ENCODE data around the gene WASHC2C.
A peak's percentile ranks its signal among the peaks of the same experiment; 100 is the strongest.
"Not testable (repeated sequence)": the region's sequence is repeated elsewhere in the genome, so short reads cannot be mapped to it uniquely, and the experiment has no call there.

The WASHC2C gene

GRCh38 chr10:45726703-45727420, at the start of gene WASHC2C:
TSS of gene WASHC2C (plus strand) at chr10:45727266. CDS start at chr10:45727318, 52 bp downstream.
- DNase-seq, result peak; percentile 91
- Mint-ChIP-seq H3K27ac (peak within 1 kb of the TSS; percentile 97), H3K4me1 (peaks cover 11 to 16% of the 10 kb centered on the region in 2 donors), H3K4me3 (peak within 1 kb of the TSS; percentile 87 to 93)
- H3K9me3 Mint-ChIP-seq, H3K36me3 Mint-ChIP-seq, H3K27me3 Mint-ChIP-seq: not testable (repeated sequence)
- ATAC-seq (replicated peaks), result peak; percentile 95 to 96

- H3K4me3 Mint-ChIP-seq; DNase-seq; H3K9me3 Mint-ChIP-seq; H3K27me3 Mint-ChIP-seq; H3K27ac Mint-ChIP-seq; H3K4me1 Mint-ChIP-seq; ATAC-seq (replicated peaks); H3K36me3 Mint-ChIP-seq: not testable (repeated sequence)
Measured at GRCh38 chr10:45678467-45678866, 48.6 kb upstream of the WASHC2C start.

- H3K4me1 Mint-ChIP-seq, H3K27ac Mint-ChIP-seq, H3K9me3 Mint-ChIP-seq, H3K27me3 Mint-ChIP-seq, DNase-seq: not testable (repeated sequence)
- ATAC-seq (replicated peaks), result peak; percentile 86 to 97
- H3K4me3 Mint-ChIP-seq, result peak overlapping the region in 1 of 2 donors; percentile 44
- peaks cover 10% of the 10 kb centered on the region in 2 donors for H3K36me3 Mint-ChIP-seq
Measured at GRCh38 chr10:45710200-45710796, 16.8 kb upstream of the WASHC2C start.

GRCh38 chr10:45711223-45711622, 15.8 kb upstream of the WASHC2C start:
- not testable (repeated sequence) for H3K4me1 Mint-ChIP-seq; H3K4me3 Mint-ChIP-seq; H3K9me3 Mint-ChIP-seq; DNase-seq; H3K27me3 Mint-ChIP-seq; H3K27ac Mint-ChIP-seq; ATAC-seq (replicated peaks)
- peaks cover 11 to 13% of the 10 kb centered on the region in 2 donors for H3K36me3 Mint-ChIP-seq

DNA sequence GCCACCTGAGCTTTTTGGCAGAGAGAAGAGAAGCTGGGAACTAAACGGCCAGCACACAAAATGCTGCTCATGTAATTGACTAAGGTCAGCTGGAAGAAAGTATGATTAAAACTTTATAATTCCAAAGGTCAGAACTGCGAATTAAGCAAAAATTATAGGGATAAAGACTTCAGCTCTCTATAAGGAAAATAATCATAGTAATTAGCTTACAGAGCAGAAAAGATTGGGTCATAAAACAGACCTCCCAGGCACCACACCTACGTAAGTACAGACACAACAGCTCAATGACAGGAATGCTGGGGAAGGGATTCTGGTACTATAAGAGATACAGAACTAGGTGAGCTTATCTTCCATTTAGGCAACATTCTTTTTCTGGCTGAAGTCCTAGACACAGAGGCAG, 10.0 kb upstream of the WASHC2C start:
- H3K4me3 Mint-ChIP-seq; H3K4me1 Mint-ChIP-seq; H3K27me3 Mint-ChIP-seq; ATAC-seq (replicated peaks); H3K9me3 Mint-ChIP-seq; DNase-seq; H3K27ac Mint-ChIP-seq: not testable (repeated sequence)
- peaks cover 17 to 21% of the 10 kb centered on the region in 2 donors for H3K36me3 Mint-ChIP-seq

- not testable (repeated sequence) for H3K27me3 Mint-ChIP-seq; DNase-seq; H3K4me3 Mint-ChIP-seq; H3K27ac Mint-ChIP-seq; H3K9me3 Mint-ChIP-seq; ATAC-seq (replicated peaks); H3K4me1 Mint-ChIP-seq
- peaks cover 17 to 21% of the 10 kb centered on the region in 2 donors for H3K36me3 Mint-ChIP-seq
Measured at GRCh38 chr10:45717642-45718041, 9.4 kb upstream of the WASHC2C start.

- not testable (repeated sequence) for H3K27me3 Mint-ChIP-seq; ATAC-seq (replicated peaks); H3K9me3 Mint-ChIP-seq; H3K36me3 Mint-ChIP-seq; H3K27ac Mint-ChIP-seq; DNase-seq; H3K4me1 Mint-ChIP-seq; H3K4me3 Mint-ChIP-seq
Measured at GRCh38 chr10:45721503-45721902, 5.6 kb upstream of the WASHC2C start.

- not testable (repeated sequence) for DNase-seq; H3K27ac Mint-ChIP-seq; ATAC-seq (replicated peaks); H3K4me3 Mint-ChIP-seq; H3K36me3 Mint-ChIP-seq; H3K27me3 Mint-ChIP-seq; H3K9me3 Mint-ChIP-seq
- peaks cover 8 to 11% of the 10 kb centered on the region in 2 donors for H3K4me1 Mint-ChIP-seq
Measured at GRCh38 chr10:45723851-45724250, 3.2 kb upstream of the WASHC2C start.

DNA sequence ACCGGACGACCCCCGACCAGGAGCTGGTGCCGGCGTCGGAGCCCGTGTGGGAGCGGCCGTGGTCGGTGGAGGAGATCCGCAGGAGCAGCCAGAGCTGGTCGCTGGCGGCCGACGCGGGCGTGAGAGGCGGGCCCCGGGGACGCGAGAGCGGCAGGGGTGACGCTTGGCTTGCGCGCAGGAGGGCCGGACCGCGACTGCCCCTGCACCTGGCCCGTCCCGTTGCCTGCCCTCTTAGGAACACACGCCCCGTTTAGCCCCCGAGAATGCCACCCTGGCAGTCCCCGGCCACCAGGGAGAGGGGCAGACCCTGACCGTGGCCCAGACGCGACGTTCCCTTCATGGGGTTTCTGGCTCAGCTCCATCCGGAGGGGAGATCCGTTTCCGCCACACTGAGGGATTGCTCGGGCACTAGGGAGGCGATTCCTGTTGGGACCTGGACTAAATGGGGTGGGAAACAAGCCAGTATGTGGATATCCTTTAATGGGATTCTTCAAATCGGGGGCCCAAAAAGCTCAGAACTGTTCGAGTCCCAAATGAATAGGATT, 427 bp downstream of the WASHC2C start:
- Mint-ChIP-seq H3K4me3 (peak overlapping the region; percentile 87 to 93), H3K27ac (peak overlapping the region; percentile 97), H3K4me1 (peaks cover 11 to 16% of the 10 kb centered on the region in 2 donors)
- not testable (repeated sequence) for H3K9me3 Mint-ChIP-seq, H3K27me3 Mint-ChIP-seq, H3K36me3 Mint-ChIP-seq
- ATAC-seq (replicated peaks), result peak; percentile 79 to 80
- DNase-seq, result peak; percentile 2

GRCh38 chr10:45734449-45734848, 7.4 kb downstream of the WASHC2C start:
- ATAC-seq (replicated peaks); H3K27ac Mint-ChIP-seq; H3K36me3 Mint-ChIP-seq; H3K27me3 Mint-ChIP-seq; DNase-seq; H3K9me3 Mint-ChIP-seq; H3K4me3 Mint-ChIP-seq; H3K4me1 Mint-ChIP-seq: not testable (repeated sequence)

DNA sequence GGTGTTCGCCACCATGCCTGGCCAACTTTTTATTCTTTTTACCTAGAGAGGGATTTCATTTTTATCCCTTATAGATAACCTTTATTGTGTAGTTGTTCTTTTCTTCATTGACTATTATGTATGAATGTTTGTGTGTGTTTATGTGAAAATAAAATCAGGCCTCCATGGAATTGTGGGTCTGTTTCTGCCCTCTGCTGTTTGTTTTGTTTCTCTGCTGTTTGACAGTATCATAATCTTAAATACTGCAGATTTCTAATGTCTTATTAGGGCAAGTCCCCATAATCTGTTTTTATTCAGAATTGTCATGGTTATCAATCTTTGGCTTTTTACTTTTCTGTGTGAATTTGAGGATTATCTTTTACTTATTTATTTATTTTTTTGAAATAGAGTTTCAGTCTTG, 7.8 kb downstream of the WASHC2C start:
- not testable (repeated sequence) for H3K36me3 Mint-ChIP-seq; ATAC-seq (replicated peaks); H3K9me3 Mint-ChIP-seq; H3K27ac Mint-ChIP-seq; H3K4me1 Mint-ChIP-seq; H3K27me3 Mint-ChIP-seq; DNase-seq; H3K4me3 Mint-ChIP-seq

- H3K4me1 Mint-ChIP-seq; H3K27me3 Mint-ChIP-seq; H3K27ac Mint-ChIP-seq; H3K9me3 Mint-ChIP-seq; DNase-seq; H3K36me3 Mint-ChIP-seq; ATAC-seq (replicated peaks); H3K4me3 Mint-ChIP-seq: not testable (repeated sequence)
Measured at GRCh38 chr10:45741559-45741958, 14.5 kb downstream of the WASHC2C start.

DNA sequence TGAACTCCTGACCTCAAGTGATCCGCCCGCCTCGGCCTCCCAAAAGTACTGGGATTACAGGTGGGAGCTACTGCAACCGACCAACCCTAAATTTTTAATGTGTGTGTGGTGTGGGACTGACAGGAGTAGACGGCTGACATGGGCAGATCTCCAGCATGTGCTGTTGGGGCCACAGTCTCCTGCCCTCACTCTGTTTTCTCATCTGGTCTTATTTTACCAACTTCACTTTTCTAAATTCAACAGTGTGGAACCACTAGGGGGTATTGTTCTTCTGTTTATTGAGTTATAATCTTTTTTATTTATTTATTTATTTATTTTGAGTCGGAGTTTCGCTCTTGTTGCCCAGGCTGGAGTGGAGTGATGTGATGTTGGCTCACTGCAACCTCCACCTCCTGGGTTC, 14.9 kb downstream of the WASHC2C start:
- H3K27me3 Mint-ChIP-seq; H3K9me3 Mint-ChIP-seq; ATAC-seq (replicated peaks); H3K4me1 Mint-ChIP-seq; H3K4me3 Mint-ChIP-seq; H3K27ac Mint-ChIP-seq; H3K36me3 Mint-ChIP-seq; DNase-seq: not testable (repeated sequence)

- not testable (repeated sequence) for H3K27me3 Mint-ChIP-seq; H3K9me3 Mint-ChIP-seq; H3K36me3 Mint-ChIP-seq; ATAC-seq (replicated peaks); DNase-seq; H3K4me1 Mint-ChIP-seq; H3K4me3 Mint-ChIP-seq; H3K27ac Mint-ChIP-seq
Measured at GRCh38 chr10:45751141-45751540, 24.1 kb downstream of the WASHC2C start.

GRCh38 chr10:45752210-45752609, 25.1 kb downstream of the WASHC2C start:
- H3K27ac Mint-ChIP-seq; ATAC-seq (replicated peaks); H3K27me3 Mint-ChIP-seq; H3K9me3 Mint-ChIP-seq; DNase-seq; H3K4me3 Mint-ChIP-seq; H3K36me3 Mint-ChIP-seq; H3K4me1 Mint-ChIP-seq: not testable (repeated sequence)

Data from stimulated activated naive B cell treated with anti-CD40 and anti-IgM and Interleukin-4, amounts not matched to agents 10 μg/mL and 1 μg/mL and 100 μg/mL, for 72 hours (primary cell).